AG09309 (cell line): ENCODE measurements around the gene MCRIP2.

Experiments
- DNase-seq: peaks from one replicate; pipeline ENCODE4 v3.0.0-alpha.2; 2010; ENCODE audit warnings: low read depth
- H3K4me3 ChIP-seq: 2 replicates; pipeline ENCODE4 v1.5.1; 2011; ENCODE audit warnings: mild to moderate bottlenecking, low read depth, low read length, moderate library complexity; ENCODE audit not compliant: control insufficient read depth
- TF ChIP-seq, protein P1 (sequence below): IDR thresholded peaks from 2 replicates; pipeline ENCODE4 v1.5.1; 2011; ENCODE audit warnings: mild to moderate bottlenecking, low read depth, low read length, inconsistent platforms; ENCODE audit not compliant: insufficient read depth, control insufficient read depth; ENCODE audit errors: missing control alignments

MCRIP2 gene

GRCh38 chr16:657487-657886 lies 15.9 kb downstream of the MCRIP2 start:
- no peak overlapping the region for H3K4me3 ChIP-seq
- TF ChIP-seq, protein P1, sequence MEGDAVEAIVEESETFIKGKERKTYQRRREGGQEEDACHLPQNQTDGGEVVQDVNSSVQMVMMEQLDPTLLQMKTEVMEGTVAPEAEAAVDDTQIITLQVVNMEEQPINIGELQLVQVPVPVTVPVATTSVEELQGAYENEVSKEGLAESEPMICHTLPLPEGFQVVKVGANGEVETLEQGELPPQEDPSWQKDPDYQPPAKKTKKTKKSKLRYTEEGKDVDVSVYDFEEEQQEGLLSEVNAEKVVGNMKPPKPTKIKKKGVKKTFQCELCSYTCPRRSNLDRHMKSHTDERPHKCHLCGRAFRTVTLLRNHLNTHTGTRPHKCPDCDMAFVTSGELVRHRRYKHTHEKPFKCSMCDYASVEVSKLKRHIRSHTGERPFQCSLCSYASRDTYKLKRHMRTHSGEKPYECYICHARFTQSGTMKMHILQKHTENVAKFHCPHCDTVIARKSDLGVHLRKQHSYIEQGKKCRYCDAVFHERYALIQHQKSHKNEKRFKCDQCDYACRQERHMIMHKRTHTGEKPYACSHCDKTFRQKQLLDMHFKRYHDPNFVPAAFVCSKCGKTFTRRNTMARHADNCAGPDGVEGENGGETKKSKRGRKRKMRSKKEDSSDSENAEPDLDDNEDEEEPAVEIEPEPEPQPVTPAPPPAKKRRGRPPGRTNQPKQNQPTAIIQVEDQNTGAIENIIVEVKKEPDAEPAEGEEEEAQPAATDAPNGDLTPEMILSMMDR: no peak
- no peak for DNase-seq

GRCh38 chr16:658679-659571 lies 17.3 kb downstream of the MCRIP2 start:
- H3K4me3 ChIP-seq: no peak overlapping the region
- TF ChIP-seq, protein P1: no peak
- no peak for DNase-seq

DNA sequence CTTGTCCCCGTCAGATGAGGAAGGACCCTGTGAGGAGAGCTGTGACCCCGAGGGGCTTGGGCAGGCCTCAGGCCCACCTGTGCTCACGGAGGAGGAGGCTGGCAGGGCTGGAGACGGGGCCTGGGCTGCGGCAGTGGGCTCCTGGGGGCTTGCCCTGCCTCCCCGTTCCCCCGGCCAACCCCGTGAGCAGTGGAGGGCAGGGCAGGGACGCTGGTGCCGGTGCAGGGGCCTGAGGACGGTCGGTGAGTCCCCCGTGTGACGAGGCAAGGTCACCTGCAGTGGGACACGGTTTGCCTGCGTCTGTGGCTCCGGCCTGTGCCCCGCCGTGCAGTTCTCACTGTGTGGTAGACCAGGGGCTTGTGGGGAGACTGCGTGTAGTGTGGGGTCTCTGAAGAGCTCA lies 18.0 kb downstream of the MCRIP2 start:
- DNase-seq: no peak
- no peak overlapping the region for H3K4me3 ChIP-seq
- TF ChIP-seq, protein P1: no peak

GRCh38 chr16:660132-660458 lies 18.5 kb downstream of the MCRIP2 start:
- TF ChIP-seq, protein P1: no peak
- H3K4me3 ChIP-seq: no peak overlapping the region

GRCh38 chr16:660459-661183 lies 19.0 kb downstream of the MCRIP2 start:
- TF ChIP-seq, protein P1: peak; percentile 43

More at GRCh38 chr16:660132-660458, 18.5 kb downstream of the MCRIP2 start:
- no peak for DNase-seq

GRCh38 chr16:661184-661821 lies 19.7 kb downstream of the MCRIP2 start:
- TF ChIP-seq, protein P1: no peak
- no peak overlapping the region for H3K4me3 ChIP-seq
- no peak for DNase-seq

More at GRCh38 chr16:660459-661183, 19.0 kb downstream of the MCRIP2 start:
- DNase-seq: no peak
- no peak overlapping the region for H3K4me3 ChIP-seq
